ENCODE results near the gene HCFC1.

- no peak for TF ChIP-seq GATA2 (CRISPR knock-in tag; IDR thresholded peaks at IDR 0.05)
- no peak for TF ChIP-seq CTCF (IDR thresholded peaks at IDR 0.05)
Observed at GRCh38 chrX:153983321-153983801, 11.7 kb upstream of the HCFC1 start.
